Measurements from ENCODE around the gene UNC45B. TPM values are rescaled to one million over a fixed set of nuclear protein-coding genes. Genes with fewer than 3 reads are reported as not detected.
"Not testable (repeated sequence)": the region's sequence is repeated elsewhere in the genome, so short reads cannot be mapped to it uniquely, and the experiment has no call there.

Gene UNC45B
- total and polyA plus RNA-seq, 2 donors (not counting 3 experiments of a cell fraction or from before 2014, with no cell fraction given): not detected

DNA sequence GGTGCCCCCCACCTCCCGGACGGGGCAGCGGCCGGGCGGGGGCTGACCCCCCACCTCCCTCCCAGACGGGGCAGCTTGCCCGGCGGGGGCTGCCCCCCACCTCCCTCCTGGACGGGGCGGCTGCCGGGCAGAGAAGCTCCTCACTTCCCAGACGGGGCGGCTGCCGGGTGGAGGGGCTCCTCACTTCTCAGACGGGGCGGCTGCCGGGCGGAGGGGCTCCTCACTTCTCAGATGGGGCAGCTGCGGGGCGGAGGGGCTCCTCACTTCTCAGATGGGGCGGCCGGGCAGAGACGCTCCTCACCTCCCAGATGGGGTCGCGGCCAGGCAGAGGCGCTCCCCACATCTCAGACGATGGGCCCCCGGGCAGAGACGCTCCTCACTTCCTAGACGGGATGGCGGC is 47.4 kb downstream of the UNC45B start:
- H3K4me3 ChIP-seq (replicated peaks in 1 of 3; ENCODE audit: insufficient read depth in 1 of 3, low read depth in 1 of 3, low read length in 3 of 3); H3K4me2 ChIP-seq (ENCODE audit: insufficient read depth, low read length); BruUV-seq (replicated peaks); H4K20me1 ChIP-seq (replicated peaks; ENCODE audit: control insufficient read depth, extremely low read depth, insufficient read depth, low read length); intact Hi-C loops (cut with micrococcal nuclease); FAIRE-seq; DNase-seq (ENCODE audit: low read depth, low spot score); H3K9me3 ChIP-seq (replicated peaks; ENCODE audit: control insufficient read depth, insufficient read depth, low read length); dilution Hi-C loops (cut with MboI; ENCODE audit: extremely low pct_ligation_motif_present, low sequenced_read_pairs); H3K27me3 ChIP-seq (ENCODE audit: control insufficient read depth in 2 of 2, insufficient read depth in 2 of 2, low read length in 2 of 2); H3K9me1 ChIP-seq (replicated peaks; ENCODE audit: control insufficient read depth, extremely low read depth, insufficient read depth, low read length); POLR2A ChIA-PET; H3K27ac ChIP-seq (ENCODE audit: insufficient read depth, low read depth, low read length); H2AFZ ChIP-seq (ENCODE audit: low read depth, low read length); H3K36me3 ChIP-seq (ENCODE audit: control insufficient read depth in 2 of 2, extremely low read depth in 1 of 2, insufficient read depth in 2 of 2, low read length in 2 of 2); H3K4me1 ChIP-seq (ENCODE audit: control insufficient read depth, extremely low read depth, insufficient read depth, low read length); CTCF ChIA-PET; H3K79me2 ChIP-seq (ENCODE audit: control insufficient read depth, insufficient read depth, low read length); H3K9ac ChIP-seq (replicated peaks; ENCODE audit: extremely low read depth, insufficient read depth, low read length): not testable (repeated sequence)

DNA sequence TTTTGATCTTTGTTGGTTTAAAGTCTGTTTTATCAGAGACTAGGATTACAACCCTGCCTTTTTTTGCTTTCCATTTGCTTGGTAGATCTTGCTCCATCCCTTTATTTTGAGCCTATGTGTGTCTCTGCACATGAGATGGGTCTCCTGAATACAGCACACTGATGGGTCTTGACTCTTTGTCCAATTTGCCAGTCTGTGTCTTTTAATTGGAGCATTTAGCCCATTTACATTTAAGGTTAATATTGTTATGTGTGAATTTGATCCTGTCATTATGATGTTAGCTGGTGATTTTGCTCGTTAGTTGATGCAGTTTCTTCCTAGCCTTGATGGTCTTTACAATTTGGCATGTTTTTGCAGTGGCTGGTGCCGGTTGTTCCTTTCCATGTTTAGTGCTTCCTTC is 55.0 kb downstream of the UNC45B start:
- dilution Hi-C loops (cut with MboI; ENCODE audit: extremely low pct_ligation_motif_present, low sequenced_read_pairs); CTCF ChIA-PET; H3K79me2 ChIP-seq (ENCODE audit: control insufficient read depth, insufficient read depth, low read length); BruUV-seq (replicated peaks); H3K9me3 ChIP-seq (replicated peaks; ENCODE audit: control insufficient read depth, insufficient read depth, low read length); intact Hi-C loops (cut with micrococcal nuclease); H3K27me3 ChIP-seq (ENCODE audit: control insufficient read depth in 2 of 2, insufficient read depth in 2 of 2, low read length in 2 of 2); H2AFZ ChIP-seq (ENCODE audit: low read depth, low read length); FAIRE-seq; H4K20me1 ChIP-seq (replicated peaks; ENCODE audit: control insufficient read depth, extremely low read depth, insufficient read depth, low read length); H3K27ac ChIP-seq (ENCODE audit: insufficient read depth, low read depth, low read length); POLR2A ChIA-PET; H3K9ac ChIP-seq (replicated peaks; ENCODE audit: extremely low read depth, insufficient read depth, low read length); DNase-seq (ENCODE audit: low read depth, low spot score); H3K4me1 ChIP-seq (ENCODE audit: control insufficient read depth, extremely low read depth, insufficient read depth, low read length); H3K36me3 ChIP-seq (ENCODE audit: control insufficient read depth in 2 of 2, extremely low read depth in 1 of 2, insufficient read depth in 2 of 2, low read length in 2 of 2); H3K9me1 ChIP-seq (replicated peaks; ENCODE audit: control insufficient read depth, extremely low read depth, insufficient read depth, low read length); H3K4me2 ChIP-seq (ENCODE audit: insufficient read depth, low read length); H3K4me3 ChIP-seq (replicated peaks in 1 of 3; ENCODE audit: insufficient read depth in 1 of 3, low read depth in 1 of 3, low read length in 3 of 3): not testable (repeated sequence)

DNA sequence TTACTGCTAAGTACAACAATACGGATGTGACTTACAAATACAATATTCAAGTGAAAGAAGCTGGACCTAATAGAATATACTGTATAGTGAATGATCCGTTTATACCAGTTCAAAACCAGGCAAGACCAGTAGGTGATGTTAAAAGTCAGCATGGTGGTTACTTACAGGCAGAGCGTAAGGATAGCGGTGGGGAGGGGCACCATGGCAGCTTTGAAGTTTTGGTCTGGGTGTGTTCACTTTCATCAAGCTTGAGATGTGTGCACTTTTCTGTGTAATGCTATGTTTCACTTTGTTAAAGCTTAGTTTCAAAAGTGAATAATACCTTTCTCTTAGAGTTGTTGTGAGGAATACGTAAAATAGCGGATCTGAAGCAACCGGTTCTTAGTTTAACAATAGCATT is 63.1 kb downstream of the UNC45B start:
- Histone ChIP-seq H3K4me1 (ENCODE audit: control insufficient read depth, extremely low read depth, insufficient read depth, low read length) (no peaks in the 10 kb centered on the region), H3K4me2 (ENCODE audit: insufficient read depth, low read length) (no peak overlapping the region), H3K36me3 (ENCODE audit: control insufficient read depth in 2 of 2, extremely low read depth in 1 of 2, insufficient read depth in 2 of 2, low read length in 2 of 2) (no peaks in the 10 kb centered on the region), H3K27me3 (ENCODE audit: control insufficient read depth in 2 of 2, insufficient read depth in 2 of 2, low read length in 2 of 2) (peaks cover 12 to 23% of the 10 kb centered on the region in 2 experiments), H3K9me1 (replicated peaks; ENCODE audit: control insufficient read depth, extremely low read depth, insufficient read depth, low read length) (no peaks in the 10 kb centered on the region), H3K9ac (replicated peaks; ENCODE audit: extremely low read depth, insufficient read depth, low read length) (no peak overlapping the region), H3K27ac (ENCODE audit: insufficient read depth, low read depth, low read length) (no peak overlapping the region), H3K4me3 (replicated peaks in 1 of 3; ENCODE audit: insufficient read depth in 1 of 3, low read depth in 1 of 3, low read length in 3 of 3) (no peak overlapping the region), H3K79me2 (ENCODE audit: control insufficient read depth, insufficient read depth, low read length) (no peaks in the 10 kb centered on the region), H2AFZ (ENCODE audit: low read depth, low read length) (no peak overlapping the region), H3K9me3 (replicated peaks; ENCODE audit: control insufficient read depth, insufficient read depth, low read length) (no peaks in the 10 kb centered on the region), H4K20me1 (replicated peaks; ENCODE audit: control insufficient read depth, extremely low read depth, insufficient read depth, low read length) (no peaks in the 10 kb centered on the region)
- dilution Hi-C loops (cut with MboI; ENCODE audit: extremely low pct_ligation_motif_present, low sequenced_read_pairs) (no loop called here), intact Hi-C loops (cut with micrococcal nuclease) (no loop called here)
- DNase-seq (ENCODE audit: low read depth, low spot score): no peak
- BruUV-seq (replicated peaks): no TSS peak
- ChIA-PET POLR2A (no interaction called here), CTCF (no interaction called here)
- TF ChIP-seq MYC (IDR thresholded peaks at IDR 0.05; ENCODE audit: low read depth, low read length): no peak
- TF ChIP-seq, protein P1, sequence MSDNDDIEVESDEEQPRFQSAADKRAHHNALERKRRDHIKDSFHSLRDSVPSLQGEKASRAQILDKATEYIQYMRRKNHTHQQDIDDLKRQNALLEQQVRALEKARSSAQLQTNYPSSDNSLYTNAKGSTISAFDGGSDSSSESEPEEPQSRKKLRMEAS (IDR thresholded peaks at IDR 0.05; ENCODE audit: insufficient read depth, insufficient read length): no peak
- FAIRE-seq: no peak

Measured in endothelial cell of umbilical vein (primary cell).